Kidney epithelial cell (primary cell): ENCODE data around the gene NUAK1. TPM values are rescaled to one million over a fixed set of nuclear protein-coding genes. Genes with fewer than 3 reads are reported as not detected.

ENCODE experiments used
- DNase-seq: peaks from one replicate; pipeline ENCODE4 v3.0.0-alpha.2; 2010; ENCODE audit warnings: low read depth
- H3K27me3 ChIP-seq: 2 replicates; pipeline ENCODE4 v1.6.0; 2011; ENCODE audit warnings: low read length; ENCODE audit not compliant: control insufficient read depth, insufficient read depth
- H3K36me3 ChIP-seq: 2 replicates; pipeline ENCODE4 v1.5.1; 2011; ENCODE audit warnings: low read length; ENCODE audit not compliant: control insufficient read depth, insufficient read depth
- H3K4me3 ChIP-seq: 2 replicates; pipeline ENCODE4 v1.5.1; 2011; ENCODE audit warnings: low read depth, mild to moderate bottlenecking, control low read depth, low read length
- total RNA-seq: library from RNA; depleted of rRNA; stranded (reverse); fragments of >200 nt; gene quantifications from 2 replicates; pipeline ENCODE4 v1.2.3, GENCODE V29; 2015
- TF ChIP-seq, protein P1 (sequence below): IDR thresholded peaks from 2 replicates; pipeline ENCODE4 v1.5.1; 2011; ENCODE audit warnings: mild to moderate bottlenecking, moderate library complexity, low read length, control low read depth, inconsistent platforms; ENCODE audit not compliant: insufficient read depth, poor library complexity, severe bottlenecking

Gene NUAK1
- total RNA-seq, 1 donor from 2014 or later, result 38.2 TPM

DNA sequence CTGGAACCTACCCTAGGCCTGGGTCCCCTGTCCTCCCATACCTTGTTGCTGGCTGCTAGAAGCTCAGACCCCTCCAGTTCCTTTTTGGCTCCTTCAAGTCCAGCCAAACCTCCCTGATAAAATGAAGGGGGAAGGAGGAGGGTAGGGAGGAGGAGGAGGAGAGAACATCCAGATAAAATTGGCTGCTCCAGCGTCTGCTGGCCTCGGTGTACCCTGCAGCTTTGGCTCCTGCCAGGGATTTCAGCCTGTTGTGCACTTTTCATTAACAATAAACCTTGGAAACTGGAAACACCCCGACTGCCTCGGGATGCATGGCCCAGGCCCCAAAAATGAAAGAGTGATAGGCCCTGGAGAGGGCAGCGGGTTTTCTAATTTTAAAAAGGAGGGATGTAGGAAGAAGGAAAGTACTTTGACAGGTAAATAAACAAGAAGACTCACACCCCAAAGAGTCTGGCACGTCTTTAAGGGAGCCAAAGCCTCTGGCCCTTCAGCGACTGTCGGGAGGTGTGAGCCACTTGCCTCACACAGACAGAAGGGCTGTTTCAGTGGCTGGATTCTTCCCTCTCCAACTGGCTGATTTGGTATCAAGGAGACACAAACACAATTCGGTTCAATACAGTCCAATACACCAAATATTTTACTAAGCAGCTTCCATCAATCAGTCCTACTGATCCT lies 49.8 kb downstream of the NUAK1 start:
- Histone ChIP-seq H3K27me3 (no peaks in the 10 kb centered on the region), H3K36me3 (no peaks in the 10 kb centered on the region), H3K4me3 (no peak overlapping the region)
- DNase-seq, result no peak
- TF ChIP-seq, protein P1, sequence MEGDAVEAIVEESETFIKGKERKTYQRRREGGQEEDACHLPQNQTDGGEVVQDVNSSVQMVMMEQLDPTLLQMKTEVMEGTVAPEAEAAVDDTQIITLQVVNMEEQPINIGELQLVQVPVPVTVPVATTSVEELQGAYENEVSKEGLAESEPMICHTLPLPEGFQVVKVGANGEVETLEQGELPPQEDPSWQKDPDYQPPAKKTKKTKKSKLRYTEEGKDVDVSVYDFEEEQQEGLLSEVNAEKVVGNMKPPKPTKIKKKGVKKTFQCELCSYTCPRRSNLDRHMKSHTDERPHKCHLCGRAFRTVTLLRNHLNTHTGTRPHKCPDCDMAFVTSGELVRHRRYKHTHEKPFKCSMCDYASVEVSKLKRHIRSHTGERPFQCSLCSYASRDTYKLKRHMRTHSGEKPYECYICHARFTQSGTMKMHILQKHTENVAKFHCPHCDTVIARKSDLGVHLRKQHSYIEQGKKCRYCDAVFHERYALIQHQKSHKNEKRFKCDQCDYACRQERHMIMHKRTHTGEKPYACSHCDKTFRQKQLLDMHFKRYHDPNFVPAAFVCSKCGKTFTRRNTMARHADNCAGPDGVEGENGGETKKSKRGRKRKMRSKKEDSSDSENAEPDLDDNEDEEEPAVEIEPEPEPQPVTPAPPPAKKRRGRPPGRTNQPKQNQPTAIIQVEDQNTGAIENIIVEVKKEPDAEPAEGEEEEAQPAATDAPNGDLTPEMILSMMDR, result no peak

DNA sequence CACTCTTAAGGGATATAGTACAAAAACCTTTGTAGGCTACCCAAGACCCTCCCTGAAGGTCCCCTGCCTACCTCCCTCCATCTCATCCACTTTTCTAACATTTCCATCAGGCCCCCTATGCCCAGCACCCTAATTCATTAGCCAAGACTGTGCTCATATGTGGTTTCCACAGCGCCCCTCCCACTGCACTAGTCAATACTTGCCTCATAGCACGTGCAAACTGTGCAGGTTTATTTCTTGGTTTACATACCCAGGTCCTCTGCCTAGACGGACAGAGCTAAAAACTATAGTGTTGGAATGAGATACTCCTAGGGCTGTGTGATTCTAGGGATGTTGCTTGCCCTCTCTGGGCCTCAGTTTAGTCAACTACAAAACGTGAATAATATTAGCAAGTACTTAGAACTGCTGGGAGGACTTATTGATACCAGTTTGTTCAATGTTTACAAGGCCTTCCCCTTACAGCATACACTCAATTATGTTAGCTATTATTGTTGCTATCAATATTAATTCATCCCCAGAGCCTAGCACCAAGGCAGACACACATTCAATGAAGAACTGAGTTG lies 50.4 kb downstream of the NUAK1 start:
- TF ChIP-seq, protein P1, result no peak
- H3K36me3 ChIP-seq, result no peaks in the 10 kb centered on the region
- H3K4me3 ChIP-seq, result no peak overlapping the region
- DNase-seq, result no peak
- H3K27me3 ChIP-seq, result no peaks in the 10 kb centered on the region

DNA sequence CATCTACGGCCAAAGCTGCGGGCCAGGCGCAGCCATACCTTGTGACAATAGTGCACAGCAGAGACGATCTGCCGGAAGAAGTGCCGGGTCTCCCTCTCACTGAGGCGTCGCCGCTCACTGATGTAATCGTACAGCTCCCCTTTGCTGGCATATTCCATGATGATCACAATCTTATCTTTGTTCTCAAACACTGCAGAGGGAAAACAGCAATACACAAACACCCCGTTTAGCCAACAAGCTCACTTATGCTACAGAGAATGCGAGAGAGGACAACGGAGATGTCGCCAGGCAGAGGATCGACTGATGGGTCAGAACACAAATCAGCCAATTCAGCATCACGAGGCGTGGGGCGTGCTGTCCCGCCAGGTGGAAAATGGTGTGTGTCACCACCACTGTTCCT lies 52.1 kb downstream of the NUAK1 start:
- Histone ChIP-seq H3K36me3 (no peaks in the 10 kb centered on the region), H3K4me3 (no peak overlapping the region), H3K27me3 (no peaks in the 10 kb centered on the region)
- no peak for DNase-seq
- TF ChIP-seq, protein P1, result no peak

DNA sequence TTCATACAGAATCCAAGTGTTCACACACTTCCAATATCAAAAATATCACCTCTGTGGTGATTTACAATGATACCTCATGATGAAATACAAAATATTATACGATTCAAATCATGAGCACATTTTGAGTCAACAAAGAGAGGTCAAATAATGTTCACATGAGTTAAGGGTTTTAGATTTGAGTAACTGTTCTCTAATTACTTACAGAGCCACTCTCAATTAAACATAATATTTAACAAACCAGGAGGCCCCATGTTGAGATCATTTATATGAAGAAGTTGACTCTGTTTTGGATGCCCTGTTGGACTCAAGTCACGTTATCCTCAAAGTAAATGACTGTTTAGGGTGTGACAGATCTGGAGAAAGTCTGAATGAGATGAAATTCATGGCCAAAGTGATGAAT lies 53.5 kb downstream of the NUAK1 start:
- no peak for DNase-seq
- no peak overlapping the region for H3K4me3 ChIP-seq
- H3K36me3 ChIP-seq, result no peaks in the 10 kb centered on the region
- TF ChIP-seq, protein P1, result no peak
- no peaks in the 10 kb centered on the region for H3K27me3 ChIP-seq

DNA sequence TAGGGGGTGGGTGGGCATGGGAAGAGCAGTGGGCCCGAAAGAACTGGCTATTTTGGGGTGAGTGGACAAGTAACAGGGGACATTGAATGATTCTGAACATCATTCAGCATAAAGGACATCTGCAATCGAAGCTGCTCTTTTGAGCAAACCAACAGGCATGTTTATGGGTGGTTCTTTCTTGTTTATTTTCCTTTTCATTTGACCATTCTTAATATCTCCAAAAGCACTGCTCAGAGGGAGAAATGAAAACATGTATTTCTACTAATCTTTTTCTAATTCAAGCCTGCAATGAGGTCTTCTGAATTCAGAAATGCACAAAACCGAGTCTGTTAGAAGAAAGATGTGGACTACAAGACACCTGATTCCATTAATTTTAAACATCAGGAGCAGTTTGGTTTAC lies 54.0 kb downstream of the NUAK1 start:
- TF ChIP-seq, protein P1, result no peak
- H3K4me3 ChIP-seq, result no peak overlapping the region
- DNase-seq, result no peak
- H3K36me3 ChIP-seq, result no peaks in the 10 kb centered on the region
- no peaks in the 10 kb centered on the region for H3K27me3 ChIP-seq
